A172 (cell line): ENCODE data around the gene NAP1L4. TPM values are rescaled to one million over a fixed set of nuclear protein-coding genes. Genes with fewer than 3 reads are reported as not detected.

Experiments used
- DNase-seq: peaks from one replicate; pipeline ENCODE4 v3.0.0-alpha.2; 2015; ENCODE audit warnings: low spot score
- total RNA-seq: library from RNA; depleted of rRNA; stranded (reverse); fragments of >200 nt; shearing (Covaris generic); gene quantifications from 2 replicates; pipeline ENCODE4 v1.2.3, GENCODE V29; 2014

The NAP1L4 gene
- total RNA-seq, 1 experiment from 2014 or later: 149 TPM

DNA sequence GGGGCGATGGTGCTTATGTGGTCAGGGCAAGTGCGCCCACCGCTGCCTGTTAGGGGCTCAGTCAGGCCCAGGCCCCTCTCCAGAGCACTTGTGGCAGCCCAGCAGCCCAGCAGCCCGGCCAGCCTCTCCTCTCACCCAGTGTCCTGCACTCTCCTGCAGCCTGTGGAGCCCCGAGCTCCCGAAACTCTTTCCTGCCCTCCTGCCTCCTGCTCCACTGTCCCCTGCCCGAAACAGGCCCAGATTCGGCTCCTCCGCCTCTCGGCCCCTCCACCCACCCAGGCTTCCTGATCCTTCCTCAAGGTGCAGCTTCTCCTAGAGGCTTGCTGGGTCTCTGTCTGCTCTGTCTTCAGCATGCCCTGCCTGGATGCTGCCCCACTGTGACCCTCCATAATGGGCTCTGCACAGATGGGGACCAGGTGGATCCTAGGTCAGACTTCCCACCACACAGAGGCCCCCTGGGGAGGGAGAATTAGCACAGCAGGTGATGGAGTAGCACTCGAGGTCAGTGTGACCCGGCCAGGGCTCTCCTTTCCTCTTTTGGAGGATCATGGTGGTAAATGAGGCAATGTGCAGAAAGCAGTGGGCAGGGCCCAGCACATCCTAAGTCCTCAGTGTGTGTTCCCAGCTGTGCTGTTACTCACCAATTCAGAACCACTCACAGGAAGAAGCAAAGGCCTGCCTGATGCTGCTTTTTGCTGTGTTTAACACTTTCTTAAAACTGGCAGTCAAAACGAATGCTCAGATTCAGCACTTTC, 18.6 kb upstream of the NAP1L4 start:
- DNase-seq: no peak

DNA sequence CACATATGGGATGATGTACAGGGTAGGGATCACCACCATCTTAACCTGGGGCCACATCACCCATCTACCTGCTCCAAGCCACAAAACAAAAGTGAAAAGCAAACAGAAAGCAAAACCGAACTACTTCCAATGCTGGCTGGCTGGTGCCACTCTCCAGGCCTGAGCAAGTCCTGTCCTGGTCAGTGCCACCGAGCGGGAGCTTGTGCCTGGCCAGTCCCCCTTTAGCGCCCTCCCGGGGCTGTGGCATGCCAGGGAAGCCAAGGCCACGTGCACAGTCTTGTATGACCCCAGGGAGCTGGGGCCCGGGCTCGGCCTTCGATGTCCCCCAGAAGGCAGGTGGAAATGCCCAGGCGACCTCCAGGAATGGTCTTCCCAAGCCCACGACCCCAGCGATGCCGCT, 17.9 kb upstream of the NAP1L4 start:
- DNase-seq: no peak

DNA sequence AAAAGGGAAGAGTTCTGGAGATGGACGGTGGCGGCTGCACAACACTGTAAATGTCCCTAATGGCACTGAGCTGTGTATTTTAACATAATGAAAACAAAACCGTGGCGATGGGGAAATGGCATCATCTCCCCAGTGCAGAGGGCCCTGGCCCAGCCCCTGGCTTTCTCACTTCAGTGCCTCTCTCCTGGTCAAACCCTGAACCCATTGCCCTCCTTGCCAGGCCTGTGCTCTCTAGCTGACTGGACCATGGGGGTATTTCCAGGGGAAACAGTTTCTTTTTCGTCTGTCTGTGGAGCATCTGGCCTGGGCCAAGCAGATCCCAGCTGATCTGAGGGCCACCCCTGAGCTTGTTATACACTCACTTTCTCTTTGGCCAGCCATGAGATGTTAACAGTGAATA, 17.4 kb upstream of the NAP1L4 start:
- no peak for DNase-seq

DNA sequence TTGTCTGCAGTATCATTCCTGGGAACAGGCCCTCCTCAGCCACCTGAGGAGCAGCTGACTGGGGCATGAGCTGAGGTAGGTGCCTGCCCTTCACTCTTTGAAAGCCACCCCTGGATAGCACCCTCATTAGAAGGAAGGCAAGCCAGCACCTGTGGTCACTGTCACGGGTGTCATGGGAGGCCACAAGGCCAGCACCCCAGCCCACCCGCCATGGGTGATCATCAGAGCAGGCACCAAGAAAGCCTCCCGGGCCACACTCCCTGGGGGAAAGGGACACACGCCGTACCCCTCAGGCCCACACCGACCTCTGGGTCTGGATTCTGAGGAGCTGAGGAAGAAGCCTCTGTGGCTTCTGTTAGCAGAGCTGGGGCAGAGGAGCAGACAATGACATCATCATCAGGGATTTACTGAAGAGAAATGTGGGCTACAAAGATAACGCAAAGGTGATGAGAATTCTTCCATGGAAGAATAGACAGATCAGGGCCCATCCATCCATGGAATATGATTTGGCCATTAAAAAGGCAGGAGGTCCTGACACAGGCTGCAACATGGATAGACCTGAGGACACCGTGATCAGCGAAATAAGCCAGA, 16.7 kb upstream of the NAP1L4 start:
- DNase-seq: no peak

DNA sequence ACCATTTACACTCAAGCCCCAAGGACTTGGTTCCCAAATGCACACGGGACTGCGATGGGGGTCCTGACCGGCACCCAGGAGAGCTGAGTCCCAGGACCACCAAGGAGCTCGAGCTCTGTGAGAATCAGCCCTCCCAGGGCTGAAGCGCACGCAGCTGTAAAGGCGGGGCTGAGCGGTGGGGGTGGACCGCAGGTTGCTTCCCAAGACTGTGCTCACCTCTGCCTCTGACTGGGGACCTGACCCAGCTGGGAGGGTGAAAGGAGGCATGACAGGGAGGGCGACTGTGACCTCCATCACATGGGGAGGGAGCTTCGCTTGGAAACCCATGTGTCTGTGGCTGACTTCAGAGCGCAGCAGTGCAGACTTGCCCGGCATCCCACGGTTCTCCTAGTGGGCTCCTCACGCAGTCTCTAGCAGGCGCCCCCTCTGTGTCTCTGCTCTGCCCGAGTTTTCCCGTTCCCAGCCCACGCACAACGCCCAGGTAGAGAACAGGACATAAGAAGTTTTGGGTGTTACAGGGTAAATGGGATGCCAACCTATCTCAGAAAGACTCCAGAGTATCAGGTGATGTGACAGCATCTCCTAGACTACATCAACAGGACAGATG, 15.4 kb upstream of the NAP1L4 start:
- no peak for DNase-seq

DNA sequence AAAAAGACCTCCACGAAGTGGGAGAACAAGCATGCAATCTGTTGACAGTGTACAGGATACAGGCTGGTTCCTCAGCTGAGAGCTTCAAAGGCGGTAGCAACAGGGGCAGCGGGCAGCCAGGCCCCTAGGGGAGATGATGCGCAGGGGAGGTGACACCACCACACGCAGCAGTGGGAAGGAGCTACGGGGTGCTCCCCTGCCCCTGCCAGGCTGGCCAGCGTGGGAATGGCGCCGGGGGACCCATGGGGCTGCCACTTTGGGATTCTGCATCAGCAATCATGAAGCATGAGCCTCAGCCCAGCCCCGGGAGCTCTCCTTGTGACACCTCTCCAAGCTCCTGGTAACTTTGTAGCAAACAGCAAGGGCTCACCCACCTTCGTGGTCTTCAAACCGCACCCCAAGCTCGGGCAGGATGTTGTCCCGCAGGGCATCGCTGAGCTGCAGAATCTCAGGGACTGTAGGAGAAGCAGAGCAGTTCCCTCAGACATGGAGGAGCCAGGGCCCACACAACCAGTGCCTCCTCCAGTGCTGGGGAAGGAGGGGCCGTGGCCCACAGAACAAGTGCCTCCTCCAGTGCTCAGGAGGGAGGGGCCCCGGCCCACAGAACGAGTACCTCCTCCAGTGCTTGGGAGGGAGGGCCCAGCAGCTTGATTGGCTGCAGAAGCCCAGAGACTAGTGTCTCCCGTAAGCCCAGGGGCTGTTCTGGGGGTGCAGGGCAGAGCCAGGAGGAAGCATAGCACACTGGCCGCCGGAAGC, 14.6 kb upstream of the NAP1L4 start:
- no peak for DNase-seq

DNA sequence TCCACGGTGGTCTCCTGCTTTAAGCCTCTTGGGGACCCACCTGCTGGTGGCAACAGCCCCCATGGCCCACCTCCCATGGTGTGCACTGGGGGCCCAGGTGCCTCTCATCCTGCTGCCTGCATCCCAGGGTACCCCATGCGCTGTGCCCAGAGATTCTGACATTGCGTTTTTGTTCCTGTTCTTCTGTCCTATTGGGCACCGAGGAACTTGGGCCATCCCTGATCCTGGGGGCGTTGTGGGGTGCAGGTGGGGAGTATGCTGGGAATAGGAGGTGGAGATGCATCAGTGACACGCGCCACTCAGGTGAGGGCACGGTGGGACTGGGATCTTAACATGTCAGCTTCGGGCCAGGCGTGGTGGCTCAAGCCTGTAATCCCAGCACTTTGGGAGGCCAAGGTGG, 12.4 kb upstream of the NAP1L4 start:
- no peak for DNase-seq

DNA sequence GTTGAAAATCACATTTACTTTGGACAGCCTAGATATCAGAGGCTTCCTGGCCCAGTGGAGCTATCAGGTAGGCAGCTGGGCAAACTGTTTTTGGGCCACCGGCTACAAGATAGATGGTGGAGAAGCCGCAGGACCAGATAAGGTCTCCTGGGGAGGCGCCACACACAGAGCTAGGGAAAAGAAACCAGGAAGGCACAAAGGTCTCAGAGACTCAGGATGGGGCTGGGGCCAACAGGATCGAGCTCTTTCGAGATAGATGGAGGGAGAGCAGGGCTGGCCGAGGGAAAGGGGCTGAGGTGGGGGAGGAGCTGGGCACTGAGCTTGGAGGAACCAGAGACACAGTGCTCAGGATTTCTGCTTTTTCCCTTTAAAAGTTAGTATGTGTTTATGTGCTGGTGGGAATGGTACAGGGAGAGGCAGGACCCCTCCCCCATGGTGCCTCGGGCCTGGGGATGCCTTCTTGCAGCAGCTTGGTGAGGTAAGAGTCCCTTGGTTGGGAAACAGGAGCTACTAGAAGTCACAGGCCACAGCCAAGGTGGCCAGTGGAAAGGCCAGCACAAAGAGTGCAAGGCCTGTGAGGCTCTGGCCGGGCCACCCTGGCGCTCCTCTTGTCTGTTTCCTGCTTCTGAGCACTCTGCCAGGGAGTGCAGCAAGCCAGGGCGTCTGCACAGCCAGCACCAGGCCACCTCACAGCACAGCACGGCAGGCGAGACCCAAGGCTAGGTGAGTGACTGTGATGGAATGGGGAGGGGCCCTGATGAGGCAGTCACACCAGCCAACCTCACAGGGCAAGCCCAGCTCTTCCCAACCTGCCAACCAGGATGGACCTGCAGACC, 11.5 kb upstream of the NAP1L4 start:
- no peak for DNase-seq

DNA sequence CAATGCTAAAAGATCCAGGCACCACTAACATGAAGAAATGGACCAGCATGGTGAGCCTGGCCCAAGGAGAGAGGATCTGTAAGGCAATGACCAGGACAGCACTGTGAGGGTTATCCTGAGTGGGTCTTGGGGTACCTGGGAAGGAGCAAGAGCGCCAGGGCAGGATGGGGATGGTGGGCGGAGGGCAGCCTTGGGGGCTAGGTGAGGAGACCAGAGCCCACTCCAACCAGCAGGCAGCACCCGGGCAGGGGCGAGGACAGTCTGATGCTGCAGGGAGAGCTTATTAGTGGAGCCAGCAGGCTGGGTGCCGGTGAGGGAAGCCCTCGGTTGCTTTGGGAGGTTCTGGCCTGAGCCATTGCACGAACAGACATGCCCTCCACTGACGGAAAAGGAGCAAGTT, 10.7 kb upstream of the NAP1L4 start:
- DNase-seq: no peak

DNA sequence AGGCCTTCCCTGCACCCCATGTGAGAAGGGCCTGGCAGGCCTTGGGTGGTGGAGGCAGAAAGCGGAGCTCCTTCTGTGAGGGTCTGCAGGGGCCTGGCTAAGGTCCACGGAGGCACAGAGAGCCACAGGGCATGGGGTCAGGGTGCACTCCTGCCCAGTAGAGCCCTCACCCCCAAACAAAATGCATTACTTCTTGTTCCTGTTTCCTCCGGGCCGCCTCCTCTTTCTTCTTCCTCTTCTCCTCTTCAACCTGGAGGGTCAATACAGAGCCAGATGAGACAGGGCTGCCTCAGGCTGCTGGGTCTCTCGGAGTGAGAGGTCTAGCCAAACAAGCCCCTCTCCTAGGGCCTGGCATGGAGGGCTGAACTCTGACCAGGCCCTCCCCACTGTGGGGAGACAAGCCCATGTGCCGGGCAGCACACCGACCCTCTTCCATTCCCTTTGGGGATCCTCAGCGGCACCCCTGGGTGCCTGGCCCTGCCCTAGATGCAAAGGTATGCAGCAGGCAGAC, 10.3 kb upstream of the NAP1L4 start:
- DNase-seq: no peak

DNA sequence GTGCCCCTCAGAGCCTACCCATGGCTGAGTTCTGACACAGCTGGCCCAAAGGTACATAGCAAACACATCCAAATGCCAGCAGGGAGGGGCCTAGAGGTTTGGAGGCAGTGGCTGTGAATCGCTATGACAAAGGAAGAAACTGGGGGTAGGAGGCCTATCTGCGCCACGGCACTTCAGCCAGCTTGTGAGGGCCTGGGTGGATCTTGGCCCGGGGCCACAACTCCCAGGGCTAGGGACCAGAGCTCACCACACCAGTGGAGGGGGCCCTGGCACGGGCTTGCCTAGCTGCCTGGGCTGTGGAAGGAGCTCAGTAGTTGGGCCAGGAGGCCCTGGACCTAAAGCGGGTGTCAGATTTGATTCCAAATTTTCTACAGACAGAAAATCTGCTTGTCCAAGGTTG, 9.4 kb upstream of the NAP1L4 start:
- DNase-seq: no peak

DNA sequence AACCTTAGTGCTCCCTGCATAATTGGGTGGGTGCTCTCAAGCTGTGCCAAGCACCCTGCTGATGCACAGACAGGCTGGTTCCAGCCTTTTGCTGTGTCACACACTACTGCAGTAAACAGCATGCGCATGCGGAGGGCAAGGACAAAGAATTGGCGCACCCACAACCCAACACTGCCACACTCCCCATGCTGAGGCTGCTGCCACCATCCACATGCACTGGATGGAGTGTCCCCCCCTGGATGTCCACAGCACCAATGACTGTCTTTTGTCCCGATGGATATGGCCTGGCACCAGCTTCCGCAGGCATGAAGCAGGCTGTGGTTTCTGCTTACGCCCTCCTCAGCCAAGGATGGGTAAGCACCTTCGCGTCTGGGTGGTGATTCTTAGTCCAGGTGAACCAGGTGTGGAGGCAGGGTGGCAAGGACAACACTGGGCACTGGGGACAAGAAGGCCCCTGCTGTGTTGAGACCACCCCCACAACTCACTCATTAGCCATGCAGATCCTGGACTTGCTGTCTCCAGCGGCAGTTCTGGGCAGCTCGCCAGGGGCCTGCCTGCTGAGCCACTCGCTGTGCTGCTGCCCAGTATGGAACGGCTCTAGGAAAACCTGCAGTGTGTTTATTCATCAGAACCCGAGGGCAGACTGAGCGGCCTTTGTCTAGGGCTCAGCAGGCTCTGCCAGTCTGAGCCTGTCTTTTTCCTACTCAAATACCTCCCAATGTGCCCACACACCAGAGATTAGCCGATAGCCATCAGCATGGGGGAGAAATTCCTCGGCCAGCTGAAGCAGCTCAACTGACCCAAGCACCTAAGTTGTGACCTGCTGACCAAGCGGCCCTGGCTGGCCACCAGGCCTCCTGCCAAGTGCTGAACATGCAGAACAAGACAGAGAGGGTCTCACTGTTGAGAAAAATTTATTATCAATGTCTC, 8.2 kb upstream of the NAP1L4 start:
- peak; percentile 83 for DNase-seq

DNA sequence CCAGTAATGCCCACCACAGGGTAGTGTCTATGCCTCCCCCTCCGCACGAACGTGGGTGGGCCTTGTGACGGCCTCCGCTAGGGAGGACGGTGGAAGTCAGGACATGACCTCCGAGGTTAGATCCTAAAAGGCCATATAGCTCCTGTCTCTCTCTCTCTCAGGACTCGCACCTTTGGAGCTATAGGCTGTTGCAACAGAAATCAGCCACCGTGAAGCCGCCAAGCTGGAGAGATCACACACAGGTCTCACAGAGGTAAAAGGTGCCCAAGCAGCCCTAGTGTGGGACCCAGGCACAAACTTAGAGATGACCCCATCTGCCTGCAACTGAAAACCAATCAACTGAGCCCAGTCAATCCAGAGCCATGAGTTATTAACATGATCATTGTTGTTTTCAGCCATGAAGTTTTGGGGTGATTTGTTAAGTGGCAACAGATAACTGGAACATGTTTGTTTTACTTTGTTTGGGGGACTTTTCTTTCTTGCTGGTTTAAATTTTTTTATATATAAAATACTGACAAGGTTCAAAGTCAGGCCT, 7.4 kb upstream of the NAP1L4 start:
- DNase-seq: no peak

DNA sequence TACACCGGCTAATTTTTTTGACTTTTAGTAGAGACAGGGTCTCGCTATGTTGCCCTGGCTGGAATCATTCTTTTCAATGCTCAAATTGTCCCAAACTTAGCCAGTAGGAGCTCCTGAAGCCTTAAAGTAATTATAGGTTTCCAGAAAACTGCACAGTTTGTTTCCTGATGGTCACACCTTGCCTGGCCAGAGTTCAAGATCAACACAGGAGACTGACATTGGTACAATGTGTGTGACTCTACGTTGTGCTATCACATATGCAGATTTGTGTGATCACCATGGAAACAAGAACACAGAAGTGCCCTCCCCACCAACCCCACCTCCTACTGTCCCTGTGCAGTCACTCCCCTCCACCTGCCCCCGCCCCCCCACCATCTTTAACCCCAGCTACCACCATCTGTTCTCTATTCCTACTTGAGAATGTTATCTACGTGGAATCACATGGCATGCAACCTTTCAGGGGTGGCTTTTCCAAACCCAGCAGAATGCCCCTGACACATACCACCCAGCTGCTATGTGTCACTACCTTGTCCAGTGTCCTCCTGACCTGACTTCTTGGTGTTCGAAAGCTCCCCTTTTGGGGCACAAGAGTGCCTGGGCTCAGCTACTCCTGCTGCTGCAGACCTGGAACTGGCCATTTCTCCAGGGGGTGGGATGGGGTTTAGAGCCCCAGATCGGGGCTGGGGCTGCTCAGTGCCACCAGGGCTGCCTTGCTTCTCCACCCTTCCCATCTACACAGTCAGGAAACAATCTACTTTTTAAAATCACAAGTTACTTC, 6.1 kb upstream of the NAP1L4 start:
- no peak for DNase-seq

DNA sequence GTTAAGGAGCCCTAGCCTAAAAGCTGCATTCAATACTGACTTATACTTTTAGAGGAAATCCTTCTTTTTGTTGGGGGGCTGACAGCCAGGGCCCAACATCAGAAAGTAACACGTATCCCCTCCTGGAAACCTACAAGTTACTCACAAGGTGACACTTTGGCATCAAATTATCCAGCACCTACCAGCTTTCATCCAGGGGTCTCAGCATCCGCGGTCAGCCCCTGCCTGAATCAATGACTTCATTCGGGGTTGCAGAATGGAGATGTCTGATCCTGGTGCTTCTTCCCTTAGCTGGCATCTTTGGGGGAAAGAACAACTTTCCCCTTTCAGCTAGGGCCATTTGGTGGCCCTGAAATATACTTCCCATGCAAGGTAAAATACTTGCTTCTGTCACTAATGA, 5.3 kb upstream of the NAP1L4 start:
- no peak for DNase-seq

DNA sequence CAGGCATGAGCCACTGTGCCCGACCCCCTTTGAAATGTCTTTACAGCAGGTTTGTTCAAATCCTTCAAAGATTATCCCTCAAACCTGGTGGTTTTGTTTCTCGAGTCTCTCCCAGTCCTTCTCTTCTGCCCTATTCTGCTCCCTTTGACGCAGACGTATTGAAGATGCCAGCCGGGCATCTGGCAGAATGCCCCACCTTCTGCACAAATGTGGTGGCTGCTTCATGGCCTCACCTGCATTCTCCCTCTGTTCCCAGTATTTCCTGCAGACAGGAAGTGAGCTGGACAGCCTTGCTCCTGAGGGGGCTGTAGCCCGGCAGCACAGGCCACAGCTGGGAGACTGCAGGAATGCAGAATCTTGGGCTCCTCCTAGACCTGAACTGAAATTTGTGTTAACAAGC, 4.8 kb upstream of the NAP1L4 start:
- DNase-seq: no peak

DNA sequence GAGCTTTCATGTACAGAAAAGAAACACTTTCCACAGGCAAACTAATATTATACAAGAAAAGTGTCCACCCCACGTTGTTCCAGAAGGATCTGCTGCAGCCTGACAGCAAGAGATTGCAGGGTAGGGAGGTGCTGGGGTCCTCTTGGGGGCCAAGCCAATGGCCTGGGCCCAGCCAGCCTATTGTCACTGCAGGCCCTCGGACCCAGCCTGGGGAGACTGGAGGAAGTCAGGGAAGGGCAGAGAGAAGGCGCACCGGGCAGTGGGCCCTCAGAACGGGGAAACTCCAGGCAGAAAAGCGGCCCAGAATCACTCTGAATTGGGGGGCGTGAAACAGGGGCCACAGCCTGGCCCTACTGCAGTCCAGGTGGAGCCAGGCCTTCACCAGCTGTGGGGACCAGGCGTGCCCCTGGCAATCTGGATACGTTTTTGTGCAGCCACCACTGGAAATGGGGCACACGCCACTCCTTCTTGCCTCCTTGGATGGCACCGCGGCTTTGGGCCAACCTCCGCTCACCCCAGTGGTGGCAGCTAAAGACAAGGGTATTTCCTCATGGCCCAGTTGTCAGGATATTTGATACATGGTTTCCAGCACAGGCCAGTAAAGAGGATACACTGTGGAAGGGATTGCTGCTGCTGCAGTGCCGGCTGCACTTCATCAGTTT, 3.9 kb upstream of the NAP1L4 start:
- DNase-seq: no peak

DNA sequence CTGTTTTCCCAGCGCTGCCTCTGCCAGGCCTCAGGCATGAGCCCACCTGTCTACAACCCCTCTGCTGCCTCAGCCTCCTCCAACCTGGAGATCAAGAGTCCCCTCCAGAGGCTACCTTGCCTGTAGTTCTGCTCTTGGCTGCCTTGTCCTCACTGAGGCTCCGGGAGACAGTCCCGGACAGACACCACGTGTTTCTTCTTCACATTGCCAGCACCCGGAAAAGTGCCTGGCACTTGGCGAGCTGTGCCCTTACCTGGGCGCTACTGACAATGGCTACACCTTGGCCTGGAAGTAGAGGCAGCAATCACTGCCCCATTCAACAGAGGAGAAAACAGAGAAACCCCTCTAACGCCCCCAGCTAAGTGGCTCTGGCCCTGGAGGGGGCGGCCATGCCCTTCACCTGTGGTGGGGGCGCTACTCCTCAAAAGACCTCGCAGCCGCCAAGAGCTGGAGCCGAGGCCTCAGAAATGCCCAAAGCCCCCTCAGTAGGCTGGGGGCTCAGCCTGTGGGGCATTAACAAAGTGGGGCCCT, 3.0 kb upstream of the NAP1L4 start:
- DNase-seq: no peak

DNA sequence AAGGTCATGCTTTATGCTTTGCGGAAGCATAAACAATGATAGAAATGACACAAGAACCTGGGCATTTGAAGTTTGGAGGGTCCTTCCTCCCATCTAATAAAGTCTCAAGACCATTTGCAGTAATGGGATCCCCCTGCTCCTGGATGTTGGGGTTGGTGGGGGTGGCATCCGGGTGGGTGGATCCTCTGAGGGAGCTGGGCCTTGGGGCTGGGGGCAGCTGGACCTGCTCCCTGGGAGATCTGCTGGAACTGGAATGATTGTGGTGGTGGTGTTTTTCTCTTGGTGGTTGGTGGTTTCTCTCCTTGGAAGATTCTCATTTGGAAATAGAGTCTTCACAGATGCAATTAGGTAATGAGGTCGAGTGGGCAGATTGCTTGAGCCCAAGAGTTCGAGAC, 2.2 kb upstream of the NAP1L4 start:
- no peak for DNase-seq
